ENCODE data around the gene SET.
"Not testable (repeated sequence)": the region's sequence is repeated elsewhere in the genome, so short reads cannot be mapped to it uniquely, and the experiment has no call there.

The SET gene

GRCh38 chr9:128688501-128689292 is at the start of gene SET:
SET (plus strand) TSS chr9:128689222; CDS start chr9:128689583, 361 bp downstream.
- DNase-seq (ENCODE audit: low read depth), result peak; percentile 84

- DNase-seq (ENCODE audit: low read depth), result no peak
These were observed 48.4 kb upstream of the SET start for GRCh38 chr9:128640603-128641002.

- DNase-seq (ENCODE audit: low read depth), result no peak
These were observed 46.3 kb upstream of the SET start for GRCh38 chr9:128642675-128643245.

- DNase-seq (ENCODE audit: low read depth), result no peak
These were observed 45.3 kb upstream of the SET start for GRCh38 chr9:128643519-128644300.

GRCh38 chr9:128648206-128648605 is 40.8 kb upstream of the SET start:
- DNase-seq (ENCODE audit: low read depth), result peak; percentile 66

GRCh38 chr9:128651798-128652197 is 37.2 kb upstream of the SET start:
- DNase-seq (ENCODE audit: low read depth), result no peak

GRCh38 chr9:128653908-128654307 is 35.1 kb upstream of the SET start:
- no peak for DNase-seq (ENCODE audit: low read depth)

- no peak for DNase-seq (ENCODE audit: low read depth)
These were observed 34.5 kb upstream of the SET start for GRCh38 chr9:128654481-128654880.

GRCh38 chr9:128656416-128657343 is 32.3 kb upstream of the SET start, which contains the start of gene DYNC2I2:
DYNC2I2 (minus strand) TSS chr9:128656847; CDS start chr9:128656726, 121 bp downstream.
- peak; percentile 97 for DNase-seq (ENCODE audit: low read depth)

- DNase-seq (ENCODE audit: low read depth), result no peak
These were observed 31.7 kb upstream of the SET start for GRCh38 chr9:128657344-128657704.

GRCh38 chr9:128657796-128658195 is 31.2 kb upstream of the SET start:
- no peak for DNase-seq (ENCODE audit: low read depth)

GRCh38 chr9:128666481-128666941 is 22.5 kb upstream of the SET start:
- DNase-seq (ENCODE audit: low read depth), result not testable (repeated sequence)

- no peak for DNase-seq (ENCODE audit: low read depth)
These were observed 19.2 kb upstream of the SET start for GRCh38 chr9:128669786-128670185.

GRCh38 chr9:128675382-128675781 is 13.6 kb upstream of the SET start:
- DNase-seq (ENCODE audit: low read depth), result no peak

GRCh38 chr9:128677794-128678193 is 11.2 kb upstream of the SET start:
- no peak for DNase-seq (ENCODE audit: low read depth)

GRCh38 chr9:128683340-128684064 is 5.5 kb upstream of the SET start:
- DNase-seq (ENCODE audit: low read depth), result no peak

- DNase-seq (ENCODE audit: low read depth), result no peak
These were observed 5.0 kb upstream of the SET start for GRCh38 chr9:128684065-128684324.

GRCh38 chr9:128684325-128685199 is 4.5 kb upstream of the SET start:
- DNase-seq (ENCODE audit: low read depth), result peak; percentile 59

GRCh38 chr9:128685636-128686489 is 3.2 kb upstream of the SET start:
- peak; percentile 30 for DNase-seq (ENCODE audit: low read depth)
